Naive thymus-derived CD8-positive, alpha-beta T cell (primary cell): ENCODE measurements around the gene PABPN1L. TPM values are rescaled to one million over a fixed set of nuclear protein-coding genes. Genes with fewer than 3 reads are reported as not detected.
A peak's percentile ranks its signal among the peaks of the same experiment; 100 is the strongest.
"Not testable (repeated sequence)": the region's sequence is repeated elsewhere in the genome, so short reads cannot be mapped to it uniquely, and the experiment has no call there.

Experiments used
- ATAC-seq, 2 donors: fragments of 150-1000 bp; cut with Tn5 transposase in 1 of 2; sonication (Bioruptor Pico), chemical (Tn5 transposase) in 1 of 2; 1 replicate in 1 of 2; 2 replicates in 1 of 2; pipeline ENCODE4 v1.10.0; 2021; ENCODE audit warnings: mild to moderate bottlenecking in 2 of 2, moderate library complexity in 2 of 2
- POLR2A ChIA-PET: fragments of 350-600 bp; sonication (Branson Sonifier 250); formaldehyde crosslinking; loops from one replicate; lab custom pipeline; 2021; ENCODE audit warnings: antibody characterized with exemption; lab: Charles Lee
- DNase-seq, 10 donors: peaks; one replicate each; pipeline versions ENCODE4 v3.0.0 to v3.0.0-alpha.2; 2020 to 2022
- H3K27ac Mint-ChIP-seq, 10 donors: one replicate each; pipeline ENCODE4 v1.8.0; 2020 to 2022; ENCODE audit warnings: mild to moderate bottlenecking in 10 of 10, mixed read lengths in 10 of 10, moderate library complexity in 4 of 10, inconsistent platforms in 1 of 10
- H3K27me3 Mint-ChIP-seq, 5 donors: one replicate each; pipeline ENCODE4 v1.8.0; 2021 to 2022; ENCODE audit warnings: mixed read lengths in 5 of 5
- H3K36me3 Mint-ChIP-seq, 3 donors: one replicate each; pipeline ENCODE4 v1.8.0; 2020 to 2022; ENCODE audit warnings: mixed read lengths in 3 of 3, mild to moderate bottlenecking in 2 of 3, inconsistent platforms in 1 of 3
- H3K4me1 Mint-ChIP-seq, 4 donors: one replicate each; pipeline ENCODE4 v1.8.0; 2021 to 2022; ENCODE audit warnings: mixed read lengths in 4 of 4
- H3K4me3 Mint-ChIP-seq, 10 donors: one replicate each; pipeline ENCODE4 v1.8.0; 2020 to 2022; ENCODE audit warnings: mild to moderate bottlenecking in 10 of 10, mixed read lengths in 10 of 10, moderate library complexity in 6 of 10, inconsistent platforms in 1 of 10
- H3K9me3 Mint-ChIP-seq, 9 donors: one replicate each; pipeline ENCODE4 v1.8.0; 2020 to 2022; ENCODE audit warnings: mixed read lengths in 9 of 9, mild to moderate bottlenecking in 3 of 9, inconsistent platforms in 1 of 9, moderate library complexity in 1 of 9
- polyA plus RNA-seq, 3 donors: library from polyadenylated mRNA; unstranded; fragments of 300-500 nt; fragmentation: Illumina TruSeq; gene quantifications; one replicate each; pipeline ENCODE4 v1.2.3, GENCODE V29; 2021
- total RNA-seq, 8 experiments: library from RNA in 2 of 8; stranded (reverse) in 2 of 8; gene quantifications; one replicate each; pipeline ENCODE4 v1.2.3 and lab custom pipeline; 2021 to 2026

PABPN1L gene
- total and polyA plus RNA-seq, 5 experiments from 2014 or later, result not detected

DNA sequence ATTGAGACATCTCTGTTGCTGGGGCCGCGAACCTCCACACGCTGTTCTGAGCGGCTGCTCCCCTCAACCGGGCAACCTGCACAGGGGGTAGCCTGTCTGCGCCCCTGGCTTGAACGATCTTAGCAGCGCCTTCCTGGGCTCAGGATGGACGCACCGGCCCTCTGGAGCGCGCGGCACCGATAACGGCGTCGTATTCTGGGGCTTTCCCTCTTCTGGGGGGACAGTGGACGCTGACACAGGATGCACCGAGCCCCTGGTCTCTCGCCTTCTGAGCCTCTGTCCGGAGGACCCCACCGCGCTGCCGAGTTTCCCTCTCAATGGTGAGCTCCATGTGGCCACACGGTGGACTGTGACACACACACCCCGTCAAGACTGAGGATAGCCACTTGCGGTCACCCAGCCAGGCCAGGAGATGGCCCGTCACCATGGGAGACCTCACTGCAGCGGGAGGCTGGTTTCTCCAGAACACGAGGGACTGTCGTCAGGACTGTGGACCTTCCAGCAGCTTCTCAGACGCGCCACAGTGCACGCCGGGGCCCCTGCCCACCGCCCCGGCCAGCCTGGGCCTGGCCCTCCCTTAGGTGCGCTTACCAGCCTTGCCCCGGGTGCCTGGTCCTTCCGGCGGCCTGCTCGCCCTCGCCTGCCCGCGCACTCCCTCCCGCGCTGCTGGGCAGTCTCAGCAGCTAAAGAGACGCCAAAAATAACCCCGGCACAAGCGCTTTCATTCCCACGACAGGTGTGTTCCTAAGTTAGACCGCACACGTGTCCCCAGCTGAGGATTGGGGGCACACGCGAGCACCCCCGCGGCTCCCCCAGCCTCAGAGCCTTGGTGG is 30.0 kb upstream of the PABPN1L start:
- Mint-ChIP-seq H3K4me1 (peaks cover 0 to 4% (median 2%) of the 10 kb centered on the region in 4 donors), H3K27ac (no peak overlapping the region), H3K4me3 (no peak overlapping the region), H3K9me3 (no peaks in the 10 kb centered on the region), H3K36me3 (no peaks in the 10 kb centered on the region), H3K27me3 (no peaks in the 10 kb centered on the region)
- ATAC-seq (no peak), DNase-seq (no peak)
- POLR2A ChIA-PET, result no interaction called here

DNA sequence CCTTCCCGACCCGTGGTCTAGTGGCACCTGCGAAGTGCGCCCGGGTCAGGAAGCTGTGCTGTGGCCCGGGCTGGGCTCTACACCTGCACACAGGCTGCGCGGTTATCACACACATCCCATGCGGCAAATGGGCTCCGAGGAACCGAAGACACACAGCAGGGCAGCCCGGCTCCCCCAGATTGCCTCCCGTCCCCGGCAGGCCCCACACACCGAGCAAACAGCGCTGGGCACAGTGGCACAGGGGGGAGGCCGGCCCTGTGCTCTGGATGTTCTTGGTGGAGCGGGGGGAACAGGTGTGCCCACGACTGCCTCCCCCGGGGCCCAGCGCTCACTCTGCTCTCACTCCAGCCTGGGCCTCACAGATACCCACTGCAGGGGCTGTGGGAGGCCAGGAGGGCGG is 28.9 kb upstream of the PABPN1L start:
- no peak for DNase-seq
- peaks cover 0 to 4% (median 2%) of the 10 kb centered on the region in 4 donors for H3K4me1 Mint-ChIP-seq
- H3K27me3 Mint-ChIP-seq, result no peaks in the 10 kb centered on the region
- POLR2A ChIA-PET, result no interaction called here
- no peak overlapping the region for H3K27ac Mint-ChIP-seq
- no peak overlapping the region for H3K4me3 Mint-ChIP-seq
- no peak for ATAC-seq
- H3K9me3 Mint-ChIP-seq, result no peaks in the 10 kb centered on the region
- H3K36me3 Mint-ChIP-seq, result no peaks in the 10 kb centered on the region

DNA sequence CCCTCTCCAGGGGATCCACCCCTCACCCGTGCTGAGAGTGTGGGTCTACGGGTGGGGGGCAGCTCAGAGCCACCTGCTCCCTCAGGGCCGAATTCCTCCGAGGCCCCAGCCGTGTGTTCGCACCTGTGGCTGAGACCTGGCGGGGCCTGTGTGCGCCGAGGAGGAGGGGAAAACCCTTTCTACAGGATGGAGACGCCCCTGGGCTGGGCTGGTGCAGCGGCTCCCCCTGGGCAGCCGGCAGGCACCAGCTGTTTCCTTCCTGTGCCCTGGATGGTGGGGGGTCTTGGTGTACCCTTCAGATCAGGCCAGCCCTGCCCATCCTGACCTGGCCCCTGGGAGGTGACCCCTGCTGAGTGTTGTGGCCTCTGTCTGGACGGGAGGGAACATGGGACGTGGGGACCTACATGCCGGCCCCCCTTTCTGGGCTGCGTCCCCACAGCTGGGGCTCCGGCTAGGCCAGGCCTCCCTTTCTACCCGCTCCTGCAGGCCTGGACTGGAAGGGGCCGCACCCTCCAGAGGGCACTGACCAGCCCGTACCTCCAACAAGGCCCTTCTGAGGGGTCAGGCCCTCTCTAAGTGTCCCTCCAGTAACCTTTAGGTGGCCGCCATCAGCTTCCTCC is 28.3 kb upstream of the PABPN1L start:
- no peak for ATAC-seq
- Mint-ChIP-seq H3K36me3 (no peaks in the 10 kb centered on the region), H3K27ac (no peak overlapping the region), H3K4me1 (peaks cover 0 to 4% (median 2%) of the 10 kb centered on the region in 4 donors), H3K27me3 (no peaks in the 10 kb centered on the region), H3K9me3 (no peaks in the 10 kb centered on the region), H3K4me3 (no peak overlapping the region)
- POLR2A ChIA-PET, result no interaction called here
- DNase-seq, result no peak

DNA sequence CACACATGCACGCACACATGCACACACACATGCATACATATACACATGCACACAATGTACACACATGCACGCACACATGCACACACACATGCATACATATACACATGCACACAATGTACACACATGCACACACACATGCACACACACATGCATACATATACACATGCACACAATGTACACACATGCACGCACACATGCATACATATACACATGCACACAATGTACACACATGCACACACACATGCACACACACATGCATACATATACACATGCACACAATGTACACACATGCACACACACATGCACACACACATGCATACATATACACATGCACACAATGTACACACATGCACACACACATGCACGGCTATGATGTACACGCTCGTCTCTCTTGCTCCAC is 27.8 kb upstream of the PABPN1L start:
- not testable (repeated sequence) for H3K4me1 Mint-ChIP-seq, H3K36me3 Mint-ChIP-seq

DNA sequence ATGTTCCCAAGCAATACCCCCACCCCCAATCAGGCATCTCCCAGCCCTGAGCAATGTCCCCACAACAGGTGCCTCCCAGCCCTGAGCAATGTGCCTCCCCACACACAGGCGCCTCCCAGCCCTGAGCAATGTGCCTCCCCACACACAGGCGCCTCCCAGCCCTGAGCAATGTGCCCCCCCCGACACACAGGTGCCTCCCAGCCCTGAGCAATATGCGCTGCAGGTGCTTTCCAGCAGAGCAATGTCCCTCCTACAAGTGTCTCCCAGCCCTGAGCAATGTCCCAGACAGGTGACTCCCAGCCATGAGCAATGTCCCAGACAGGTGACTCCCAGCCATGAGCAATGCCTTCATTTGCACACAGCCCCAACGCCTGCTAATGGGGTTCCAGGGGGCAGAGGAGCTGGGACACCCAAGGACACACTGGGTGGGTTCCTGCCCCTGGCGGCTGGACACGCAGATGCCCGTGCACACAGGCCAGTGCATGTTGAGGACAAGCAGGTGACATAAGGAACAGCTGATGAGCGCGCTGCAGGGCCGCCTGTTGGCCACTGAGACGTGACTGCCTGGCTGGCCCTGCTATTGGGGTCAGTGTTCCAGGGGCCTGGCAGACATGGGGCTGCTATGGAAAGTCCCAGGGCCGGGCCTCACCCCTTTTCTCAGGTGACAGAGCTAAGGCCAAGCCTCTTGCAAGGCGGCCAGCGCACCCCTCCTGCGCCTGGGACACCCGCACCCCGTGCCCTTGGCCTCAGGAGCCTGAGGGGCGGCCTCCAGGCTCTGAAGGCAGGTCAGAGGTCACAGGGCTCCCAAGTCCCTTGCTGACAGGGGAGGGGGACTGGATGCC is 26.9 kb upstream of the PABPN1L start:
- peaks cover 0 to 4% (median 2%) of the 10 kb centered on the region in 4 donors for H3K4me1 Mint-ChIP-seq
- H3K4me3 Mint-ChIP-seq, result no peak overlapping the region
- no peaks in the 10 kb centered on the region for H3K36me3 Mint-ChIP-seq
- H3K27me3 Mint-ChIP-seq, result no peaks in the 10 kb centered on the region
- ATAC-seq (no peak), DNase-seq (no peak)
- H3K27ac Mint-ChIP-seq, result no peak overlapping the region
- no peaks in the 10 kb centered on the region for H3K9me3 Mint-ChIP-seq
- POLR2A ChIA-PET, result no interaction called here

More for the DNA sequence above, 27.8 kb upstream of the PABPN1L start:
- ATAC-seq, H3K27ac Mint-ChIP-seq, POLR2A ChIA-PET, DNase-seq, H3K9me3 Mint-ChIP-seq, H3K4me3 Mint-ChIP-seq, H3K27me3 Mint-ChIP-seq: not testable (repeated sequence)

DNA sequence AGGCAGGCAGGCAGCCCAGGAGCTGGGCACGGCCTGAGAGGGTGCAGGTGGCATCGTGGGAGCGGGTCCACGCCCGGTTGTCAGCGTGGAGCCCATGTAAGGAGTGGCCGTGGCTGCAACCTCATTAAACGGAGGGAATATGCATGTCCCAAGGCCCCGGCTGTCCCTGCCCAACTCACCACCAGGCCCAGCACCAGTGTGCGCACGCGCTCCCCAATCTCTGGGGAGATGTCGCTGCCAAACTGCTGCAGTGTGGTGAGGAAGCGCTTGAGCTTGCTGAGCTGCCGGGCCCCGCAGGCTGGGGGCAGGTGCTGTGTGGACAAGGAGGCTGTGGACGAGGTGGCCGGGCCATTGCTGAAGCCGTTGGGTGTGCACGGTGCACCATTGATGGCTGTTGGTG is 25.6 kb upstream of the PABPN1L start:
- peaks cover 0 to 4% (median 2%) of the 10 kb centered on the region in 4 donors for H3K4me1 Mint-ChIP-seq
- ATAC-seq (no peak), DNase-seq (no peak)
- POLR2A ChIA-PET, result no interaction called here
- H3K27me3 Mint-ChIP-seq, result no peaks in the 10 kb centered on the region
- no peak overlapping the region for H3K4me3 Mint-ChIP-seq
- H3K36me3 Mint-ChIP-seq, result no peaks in the 10 kb centered on the region
- no peaks in the 10 kb centered on the region for H3K9me3 Mint-ChIP-seq
- no peak overlapping the region for H3K27ac Mint-ChIP-seq

DNA sequence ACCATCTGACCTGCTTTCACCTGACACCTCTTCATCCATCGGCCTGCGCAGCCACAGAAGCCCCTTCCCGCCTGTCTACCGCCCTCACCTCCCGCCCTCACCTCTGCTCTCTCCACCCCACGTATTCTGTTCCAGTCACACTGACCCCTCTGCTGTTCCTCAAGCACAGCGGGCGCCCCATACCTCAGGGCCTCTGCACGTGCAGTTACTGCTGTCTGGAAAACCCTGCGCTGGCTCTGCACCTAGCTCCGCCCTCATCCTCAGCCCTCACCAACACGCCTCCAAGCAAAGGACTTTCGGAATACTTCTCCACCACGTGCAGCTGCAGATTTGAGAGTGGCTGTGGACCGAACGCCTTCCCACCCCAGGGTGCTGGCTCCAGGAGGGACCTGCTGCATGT is 24.6 kb upstream of the PABPN1L start:
- peaks cover 0 to 4% (median 2%) of the 10 kb centered on the region in 4 donors for H3K4me1 Mint-ChIP-seq
- H3K4me3 Mint-ChIP-seq, result no peak overlapping the region
- no peaks in the 10 kb centered on the region for H3K9me3 Mint-ChIP-seq

DNA sequence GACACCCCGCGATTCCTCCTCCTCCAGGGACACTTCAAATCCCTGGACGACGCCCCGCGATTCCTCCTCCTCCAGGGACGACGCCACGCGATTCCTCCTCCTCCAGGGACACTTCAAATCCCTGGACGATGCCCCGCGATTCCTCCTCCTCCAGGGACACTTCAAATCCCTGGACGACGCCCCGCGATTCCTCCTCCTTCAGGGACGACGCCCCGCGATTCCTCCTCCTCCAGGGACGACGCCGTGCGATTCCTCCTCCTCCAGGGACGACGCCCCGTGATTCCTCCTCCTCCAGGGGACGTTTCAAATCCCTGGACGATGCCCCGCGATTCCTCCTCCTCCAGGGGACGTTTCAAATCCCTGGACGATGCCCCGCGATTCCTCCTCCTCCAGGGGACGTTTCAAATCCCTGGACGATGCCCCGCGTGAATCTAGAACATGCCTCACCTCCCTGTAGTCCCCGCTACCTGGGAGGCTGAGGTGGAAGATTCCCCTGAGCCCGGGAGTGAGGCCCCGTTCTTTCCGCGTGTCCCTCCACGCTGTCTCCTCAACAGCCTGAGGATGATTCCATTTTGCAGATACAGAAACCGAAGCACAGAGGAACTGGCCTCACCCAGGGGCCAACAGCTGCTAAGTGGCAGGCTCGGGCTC is 23.4 kb upstream of the PABPN1L start:
- H3K27me3 Mint-ChIP-seq, H3K27ac Mint-ChIP-seq, H3K9me3 Mint-ChIP-seq, POLR2A ChIA-PET, H3K4me1 Mint-ChIP-seq, DNase-seq, ATAC-seq, H3K4me3 Mint-ChIP-seq, H3K36me3 Mint-ChIP-seq: not testable (repeated sequence)

More for the DNA sequence above, 24.6 kb upstream of the PABPN1L start:
- POLR2A ChIA-PET, result no interaction called here
- ATAC-seq (no peak), DNase-seq (no peak)
- Mint-ChIP-seq H3K27me3 (no peaks in the 10 kb centered on the region), H3K36me3 (no peaks in the 10 kb centered on the region), H3K27ac (no peak overlapping the region)

DNA sequence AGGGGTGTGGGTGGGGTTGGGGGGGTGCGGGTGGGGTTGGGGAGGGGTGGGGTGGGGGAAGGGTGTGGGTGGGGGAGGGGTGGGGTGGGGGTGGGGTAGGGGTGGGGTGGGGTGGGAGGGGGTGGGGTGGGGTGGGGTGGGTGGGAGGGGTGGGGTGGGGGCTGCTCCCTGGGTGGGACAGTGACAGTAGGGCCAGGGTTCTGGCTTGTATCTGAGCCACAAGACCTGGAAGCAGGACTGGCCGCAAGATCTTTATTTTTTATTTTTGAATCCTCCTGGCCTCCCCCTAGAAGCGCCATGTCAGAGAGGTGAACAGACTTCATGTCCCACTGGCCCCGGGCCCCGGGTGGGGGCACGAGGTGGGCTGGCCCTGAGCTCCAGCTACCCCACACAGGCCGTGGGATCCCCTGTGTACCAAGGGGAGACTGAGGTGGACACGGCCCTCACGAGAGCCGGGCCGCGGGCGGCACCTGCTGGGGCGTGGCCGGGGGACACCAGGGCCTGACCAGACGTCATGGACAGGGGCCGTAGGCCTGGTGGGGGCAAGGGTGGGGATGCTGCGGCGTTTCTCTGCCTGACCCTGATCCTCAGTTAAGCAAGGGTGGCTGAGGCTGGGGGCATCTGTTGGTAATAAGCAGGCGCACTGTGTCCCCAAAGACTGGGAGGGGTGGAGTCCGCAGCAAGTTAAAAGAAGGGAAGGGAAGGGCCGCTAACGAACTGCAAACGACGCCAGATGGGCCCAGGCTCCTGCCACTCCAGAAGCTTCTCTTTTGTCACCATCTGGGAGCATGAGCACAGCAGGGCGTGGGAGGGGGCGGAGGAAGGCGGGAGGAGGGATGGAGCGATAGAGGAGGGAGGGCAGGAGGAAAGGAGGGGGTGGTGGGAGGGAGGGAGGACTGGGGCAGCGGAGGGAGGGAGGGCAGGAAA is 22.3 kb upstream of the PABPN1L start:
- Mint-ChIP-seq H3K4me1 (peaks cover 0 to 1% (median 0%) of the 10 kb centered on the region in 4 donors), H3K27me3 (no peaks in the 10 kb centered on the region), H3K4me3 (no peak overlapping the region), H3K9me3 (no peaks in the 10 kb centered on the region), H3K36me3 (no peaks in the 10 kb centered on the region), H3K27ac (no peak overlapping the region)
- ATAC-seq (no peak), DNase-seq (no peak)
- POLR2A ChIA-PET, result no interaction called here

DNA sequence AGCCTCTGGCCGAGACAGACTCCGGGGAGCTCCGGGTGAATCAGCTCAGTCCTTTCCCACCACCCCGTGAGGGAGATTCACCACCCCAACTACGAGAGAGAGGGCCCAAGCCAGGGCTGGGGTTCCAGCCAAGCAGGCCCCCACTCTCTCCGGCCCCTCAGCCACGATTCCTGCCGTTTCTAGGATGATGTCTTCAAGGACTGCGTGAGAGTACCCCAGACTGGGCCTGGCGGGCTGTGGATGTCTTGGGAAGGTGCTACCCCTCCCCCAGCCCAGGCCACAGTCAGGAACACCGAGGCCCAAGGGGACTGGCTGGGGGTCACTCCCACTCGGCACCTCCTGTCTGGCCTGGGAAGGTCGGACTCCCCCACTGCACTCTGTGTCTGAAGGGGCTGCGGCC is 21.6 kb upstream of the PABPN1L start:
- Mint-ChIP-seq H3K4me1 (peaks cover 0 to 1% (median 0%) of the 10 kb centered on the region in 4 donors), H3K4me3 (no peak overlapping the region), H3K27ac (peak overlapping the region in 1 of 10 donors; percentile 29), H3K27me3 (no peaks in the 10 kb centered on the region), H3K9me3 (no peaks in the 10 kb centered on the region), H3K36me3 (no peaks in the 10 kb centered on the region)
- ATAC-seq (no peak), DNase-seq (no peak)
- POLR2A ChIA-PET, result no interaction called here

DNA sequence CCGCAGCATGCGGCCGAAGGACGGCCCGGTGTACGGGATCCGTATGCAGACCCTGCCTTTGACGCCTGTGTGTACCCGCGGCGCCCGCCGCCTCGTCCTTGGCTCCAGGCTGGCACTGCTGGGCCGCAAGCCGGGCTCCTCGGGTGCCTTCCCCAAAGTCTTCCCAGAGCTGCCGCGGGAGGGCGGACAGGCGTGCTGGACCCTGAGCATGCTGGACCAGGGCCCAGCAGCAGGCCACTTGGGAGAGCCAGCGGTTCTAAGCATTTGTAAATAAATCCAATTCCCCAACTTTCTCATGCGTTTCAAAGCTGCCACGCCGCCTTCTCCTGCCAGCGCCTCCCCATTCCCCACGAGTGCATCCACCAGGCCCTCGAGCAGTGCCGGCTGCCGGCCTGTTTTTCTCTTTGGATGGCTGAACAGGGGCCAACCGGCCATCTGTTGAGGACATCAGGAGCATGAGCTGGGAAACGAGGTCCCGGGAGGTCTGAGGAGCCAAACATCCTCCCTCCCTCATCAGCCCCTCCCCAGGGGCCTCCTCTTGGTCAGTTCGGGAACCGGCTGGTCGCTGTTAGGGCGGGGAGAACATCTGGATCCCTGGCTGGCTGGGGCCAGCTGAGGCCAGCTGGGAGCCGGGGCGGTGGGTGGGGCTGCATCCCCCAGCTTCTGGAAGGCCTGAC is 20.5 kb upstream of the PABPN1L start:
- no peaks in the 10 kb centered on the region for H3K27me3 Mint-ChIP-seq
- DNase-seq (no peak), ATAC-seq (no peak)
- no peaks in the 10 kb centered on the region for H3K9me3 Mint-ChIP-seq
- no peak overlapping the region for H3K4me3 Mint-ChIP-seq
- POLR2A ChIA-PET, result interaction anchor here (0.6 kb wide), 1 partner anchor 29 kb away, joined by 4 read pairs; no protein-coding TSS in a partner anchor
- peaks cover 0 to 6% (median 4%) of the 10 kb centered on the region in 4 donors for H3K4me1 Mint-ChIP-seq
- no peaks in the 10 kb centered on the region for H3K36me3 Mint-ChIP-seq
- no peak overlapping the region for H3K27ac Mint-ChIP-seq
